Measurements from ENCODE around the gene SMIM27.

The SMIM27 gene

DNA sequence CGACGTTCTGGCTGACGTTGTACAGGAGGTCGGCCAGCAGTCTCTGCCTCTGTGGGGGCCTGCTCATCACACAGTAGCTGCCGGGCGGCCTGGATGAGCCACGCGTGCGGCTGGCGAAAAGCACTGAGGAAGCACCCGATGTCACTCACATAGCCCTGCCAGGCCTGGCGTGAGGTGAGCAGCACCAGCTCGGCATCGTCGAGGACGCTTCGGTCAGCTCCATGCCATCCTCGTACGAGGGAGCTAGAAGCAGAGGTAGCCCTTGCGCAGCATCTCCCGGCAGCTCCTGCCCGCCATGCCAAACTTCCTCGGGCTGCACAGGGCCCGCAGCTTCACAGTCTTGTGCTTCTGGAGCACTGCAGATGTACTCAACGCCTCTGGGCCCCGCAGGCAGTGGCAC lies 14.6 kb downstream of the SMIM27 start:
- H3K23ac ChIP-seq (ENCODE audit: low read length), result no peak overlapping the region
- no peak overlapping the region for H3K27ac ChIP-seq (ENCODE audit: low read depth, low read length)
- H3K27me3 ChIP-seq (ENCODE audit: insufficient read depth, low read length), result no peaks in the 10 kb centered on the region
- H3K4me1 ChIP-seq (ENCODE audit: control insufficient read depth in 1 of 2, insufficient read depth in 2 of 2, low read length in 2 of 2), result no peaks in the 10 kb centered on the region
- no CpG with 5 or more reads among the region's 26 CpGs for WGBS (ENCODE audit: extremely low coverage, insufficient coverage, insufficient read length)
- no peak overlapping the region for H2BK120ac ChIP-seq (ENCODE audit: insufficient read depth, low read length, poor library complexity)
- no peak overlapping the region for H4K12ac ChIP-seq (ENCODE audit: low read depth, low read length)
- H3K9ac ChIP-seq (ENCODE audit: low read length), result no peak overlapping the region
- peaks cover 2% of the 10 kb centered on the region for H3K9me3 ChIP-seq (ENCODE audit: insufficient read depth, low read depth, low read length)
- H3K36me3 ChIP-seq (ENCODE audit: control insufficient read depth in 1 of 2, insufficient read depth in 2 of 2, low read length in 2 of 2), result peaks cover 17 to 22% of the 10 kb centered on the region in 2 experiments
- no peaks in the 10 kb centered on the region for H3K79me2 ChIP-seq (ENCODE audit: control insufficient read depth, insufficient read depth, low read length, poor library complexity)
- H3K4ac ChIP-seq (ENCODE audit: low read depth, low read length), result no peak overlapping the region
- H2BK5ac ChIP-seq (ENCODE audit: low read depth, low read length, poor library complexity), result no peak overlapping the region
- DNase-seq, result no peak
- no peak overlapping the region for H4K8ac ChIP-seq (ENCODE audit: low read depth, low read length)
- no peak overlapping the region for H3K4me2 ChIP-seq (ENCODE audit: low read length)
- H2BK12ac ChIP-seq (ENCODE audit: low read length), result no peak overlapping the region
- no peak overlapping the region for H4K91ac ChIP-seq (ENCODE audit: low read depth, low read length)
- H3K79me1 ChIP-seq (ENCODE audit: low read length), result no peaks in the 10 kb centered on the region
- H2AK5ac ChIP-seq (ENCODE audit: low read length), result no peak overlapping the region
- no peak overlapping the region for H3K18ac ChIP-seq (ENCODE audit: low read length)
- H2AFZ ChIP-seq (ENCODE audit: insufficient read depth, low read length, poor library complexity), result no peak overlapping the region
- no peak overlapping the region for H3K4me3 ChIP-seq (ENCODE audit: low read depth, low read length)
- no peak overlapping the region for H3K14ac ChIP-seq (ENCODE audit: low read length)

DNA sequence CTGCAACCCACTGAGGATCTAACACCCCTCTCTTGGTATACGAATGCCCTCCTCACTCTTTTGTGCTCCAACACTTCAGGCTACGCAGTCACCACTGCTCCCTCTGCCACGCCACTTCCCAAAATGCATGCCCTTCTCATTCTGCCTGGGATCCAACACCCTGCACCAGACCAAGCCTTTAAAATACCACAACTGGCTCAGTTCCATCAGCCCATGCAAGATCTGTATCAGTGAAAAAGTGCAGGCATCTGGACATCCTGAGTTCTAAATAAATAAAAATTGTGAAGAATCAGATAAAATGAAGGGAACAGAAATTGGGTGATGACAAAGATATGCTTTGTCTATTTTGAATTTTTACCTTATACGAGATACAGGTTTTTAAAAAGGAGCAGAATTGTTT lies 18.1 kb downstream of the SMIM27 start:
- no peak overlapping the region for H3K14ac ChIP-seq (ENCODE audit: low read length)
- H4K12ac ChIP-seq (ENCODE audit: low read depth, low read length), result no peak overlapping the region
- peak overlapping the region; percentile 67 for H3K9ac ChIP-seq (ENCODE audit: low read length)
- H2BK5ac ChIP-seq (ENCODE audit: low read depth, low read length, poor library complexity), result no peak overlapping the region
- H3K4ac ChIP-seq (ENCODE audit: low read depth, low read length), result no peak overlapping the region
- H2BK12ac ChIP-seq (ENCODE audit: low read length), result no peak overlapping the region
- H3K4me2 ChIP-seq (ENCODE audit: low read length), result no peak overlapping the region
- H3K18ac ChIP-seq (ENCODE audit: low read length), result no peak overlapping the region
- no peak overlapping the region for H3K23ac ChIP-seq (ENCODE audit: low read length)
- no peak overlapping the region for H3K4me3 ChIP-seq (ENCODE audit: low read depth, low read length)
- H4K91ac ChIP-seq (ENCODE audit: low read depth, low read length), result no peak overlapping the region
- H4K8ac ChIP-seq (ENCODE audit: low read depth, low read length), result no peak overlapping the region
- no peak overlapping the region for H2AK5ac ChIP-seq (ENCODE audit: low read length)
- H3K27ac ChIP-seq (ENCODE audit: low read depth, low read length), result no peak overlapping the region
- no CpG with 5 or more reads among the region's 4 CpGs for WGBS (ENCODE audit: extremely low coverage, insufficient coverage, insufficient read length)
- no peak overlapping the region for H2AFZ ChIP-seq (ENCODE audit: insufficient read depth, low read length, poor library complexity)
- DNase-seq, result no peak
- no peak overlapping the region for H2BK120ac ChIP-seq (ENCODE audit: insufficient read depth, low read length, poor library complexity)
- H3K9me3 ChIP-seq (ENCODE audit: insufficient read depth, low read depth, low read length), result peaks cover 2% of the 10 kb centered on the region
- no peaks in the 10 kb centered on the region for H3K27me3 ChIP-seq (ENCODE audit: insufficient read depth, low read length)
- peaks cover 17 to 20% of the 10 kb centered on the region in 2 experiments for H3K36me3 ChIP-seq (ENCODE audit: control insufficient read depth in 1 of 2, insufficient read depth in 2 of 2, low read length in 2 of 2)
- H3K4me1 ChIP-seq (ENCODE audit: control insufficient read depth in 1 of 2, insufficient read depth in 2 of 2, low read length in 2 of 2), result no peaks in the 10 kb centered on the region
- H3K79me1 ChIP-seq (ENCODE audit: low read length), result peaks cover 5% of the 10 kb centered on the region
- H3K79me2 ChIP-seq (ENCODE audit: control insufficient read depth, insufficient read depth, low read length, poor library complexity), result peaks cover 2% of the 10 kb centered on the region

GRCh38 chr9:32571969-32572899 lies 20.1 kb downstream of the SMIM27 start:
- H3K4me2 ChIP-seq (ENCODE audit: low read length), result peak overlapping the region; percentile 70
- DNase-seq, result peak; percentile 44 to 69
- WGBS (ENCODE audit: extremely low coverage, insufficient coverage, insufficient read length), result no CpG with 5 or more reads among the region's 17 CpGs
- no peak overlapping the region for H2AK5ac ChIP-seq (ENCODE audit: low read length)
- no peak overlapping the region for H3K23ac ChIP-seq (ENCODE audit: low read length)
- peak overlapping the region; percentile 97 for H4K8ac ChIP-seq (ENCODE audit: low read depth, low read length)
- peak overlapping the region; percentile 99 for H2AFZ ChIP-seq (ENCODE audit: insufficient read depth, low read length, poor library complexity)
- peak overlapping the region; percentile 72 for H4K12ac ChIP-seq (ENCODE audit: low read depth, low read length)
- H3K36me3 ChIP-seq (ENCODE audit: control insufficient read depth in 1 of 2, insufficient read depth in 2 of 2, low read length in 2 of 2), result peaks cover 2 to 4% of the 10 kb centered on the region in 2 experiments
- H3K9me3 ChIP-seq (ENCODE audit: insufficient read depth, low read depth, low read length), result no peaks in the 10 kb centered on the region
- no peak overlapping the region for H3K18ac ChIP-seq (ENCODE audit: low read length)
- peak overlapping the region; percentile 85 for H3K4me3 ChIP-seq (ENCODE audit: low read depth, low read length)
- peaks cover 5% of the 10 kb centered on the region for H3K79me1 ChIP-seq (ENCODE audit: low read length)
- no peaks in the 10 kb centered on the region for H3K27me3 ChIP-seq (ENCODE audit: insufficient read depth, low read length)
- peak overlapping the region; percentile 53 for H2BK120ac ChIP-seq (ENCODE audit: insufficient read depth, low read length, poor library complexity)
- H3K4me1 ChIP-seq (ENCODE audit: control insufficient read depth in 1 of 2, insufficient read depth in 2 of 2, low read length in 2 of 2), result no peaks in the 10 kb centered on the region
- no peak overlapping the region for H2BK12ac ChIP-seq (ENCODE audit: low read length)
- H3K9ac ChIP-seq (ENCODE audit: low read length), result peak overlapping the region; percentile 77
- H4K91ac ChIP-seq (ENCODE audit: low read depth, low read length), result peak overlapping the region; percentile 73
- H3K79me2 ChIP-seq (ENCODE audit: control insufficient read depth, insufficient read depth, low read length, poor library complexity), result peaks cover 2% of the 10 kb centered on the region
- peak overlapping the region; percentile 77 for H3K4ac ChIP-seq (ENCODE audit: low read depth, low read length)
- no peak overlapping the region for H3K14ac ChIP-seq (ENCODE audit: low read length)
- no peak overlapping the region for H2BK5ac ChIP-seq (ENCODE audit: low read depth, low read length, poor library complexity)
- peak overlapping the region; percentile 13 for H3K27ac ChIP-seq (ENCODE audit: low read depth, low read length)

DNA sequence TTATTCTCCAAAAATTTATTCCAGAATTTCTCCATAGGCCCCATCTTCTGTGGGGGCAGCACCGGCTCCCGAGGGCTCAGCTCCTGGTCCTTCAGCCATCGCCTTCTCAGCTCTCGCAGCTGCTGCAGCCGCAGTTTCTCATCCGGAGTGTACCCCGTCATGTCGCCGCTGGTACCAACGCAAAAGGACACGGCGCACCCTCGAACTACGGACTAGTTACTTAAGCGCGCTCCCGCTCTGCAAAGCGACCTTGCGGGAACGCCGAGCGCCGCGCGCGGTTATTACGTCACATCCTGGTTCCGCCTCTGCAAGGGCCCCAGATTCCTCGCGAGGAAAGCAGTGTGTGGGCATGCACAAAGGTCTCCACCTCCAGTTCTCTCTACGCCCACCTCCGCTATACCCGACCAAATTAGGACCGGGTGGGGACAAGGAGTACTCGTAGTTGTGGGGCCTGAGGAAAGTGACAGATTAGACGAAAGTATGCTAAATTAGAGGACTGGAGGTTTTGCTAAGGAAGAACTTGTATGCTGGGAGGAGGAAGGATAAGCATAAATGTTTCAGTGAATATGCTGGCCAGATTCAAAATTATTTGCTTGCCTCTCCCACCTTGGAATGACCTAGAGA lies 20.9 kb downstream of the SMIM27 start, which contains the start of gene NDUFB6:
Gene NDUFB6, minus strand, starts transcription at position 260 of the 624 bp plus-strand sequence. Its CDS starts 99 bp downstream, at position 161.
- H2AK5ac ChIP-seq (ENCODE audit: low read length), result no peak within 1 kb of the TSS
- DNase-seq, result peak; percentile 91 to 95
- peaks cover 5% of the 10 kb centered on the region for H3K79me1 ChIP-seq (ENCODE audit: low read length)
- no CpG with 5 or more reads among the region's 36 CpGs for WGBS (ENCODE audit: extremely low coverage, insufficient coverage, insufficient read length)
- H4K8ac ChIP-seq (ENCODE audit: low read depth, low read length), result peak within 1 kb of the TSS; percentile 97
- H2BK120ac ChIP-seq (ENCODE audit: insufficient read depth, low read length, poor library complexity), result peak within 1 kb of the TSS; percentile 53
- H3K9me3 ChIP-seq (ENCODE audit: insufficient read depth, low read depth, low read length), result no peaks in the 10 kb centered on the region
- peaks cover 0 to 4% of the 10 kb centered on the region in 2 experiments for H3K36me3 ChIP-seq (ENCODE audit: control insufficient read depth in 1 of 2, insufficient read depth in 2 of 2, low read length in 2 of 2)
- H2BK5ac ChIP-seq (ENCODE audit: low read depth, low read length, poor library complexity), result peak within 1 kb of the TSS; percentile 33
- H3K27ac ChIP-seq (ENCODE audit: low read depth, low read length), result peak within 1 kb of the TSS; percentile 13
- H3K4me3 ChIP-seq (ENCODE audit: low read depth, low read length), result peak within 1 kb of the TSS; percentile 85
- peaks cover 2% of the 10 kb centered on the region for H3K79me2 ChIP-seq (ENCODE audit: control insufficient read depth, insufficient read depth, low read length, poor library complexity)
- peak within 1 kb of the TSS; percentile 62 for H3K18ac ChIP-seq (ENCODE audit: low read length)
- H4K91ac ChIP-seq (ENCODE audit: low read depth, low read length), result peak within 1 kb of the TSS; percentile 73
- no peak within 1 kb of the TSS for H2BK12ac ChIP-seq (ENCODE audit: low read length)
- peak within 1 kb of the TSS; percentile 70 for H3K4me2 ChIP-seq (ENCODE audit: low read length)
- H3K4me1 ChIP-seq (ENCODE audit: control insufficient read depth in 1 of 2, insufficient read depth in 2 of 2, low read length in 2 of 2), result no peaks in the 10 kb centered on the region
- H3K4ac ChIP-seq (ENCODE audit: low read depth, low read length), result peak within 1 kb of the TSS; percentile 77
- no peak within 1 kb of the TSS for H3K23ac ChIP-seq (ENCODE audit: low read length)
- H3K27me3 ChIP-seq (ENCODE audit: insufficient read depth, low read length), result no peaks in the 10 kb centered on the region
- H2AFZ ChIP-seq (ENCODE audit: insufficient read depth, low read length, poor library complexity), result peak within 1 kb of the TSS; percentile 99
- H3K14ac ChIP-seq (ENCODE audit: low read length), result peak within 1 kb of the TSS; percentile 64
- H4K12ac ChIP-seq (ENCODE audit: low read depth, low read length), result peak within 1 kb of the TSS; percentile 72
- peak within 1 kb of the TSS; percentile 77 for H3K9ac ChIP-seq (ENCODE audit: low read length)

Measured in trophoblast cell (in vitro differentiated cells and primary cell).